Adrenal gland (tissue), 12 donors: Measurements from ENCODE around the gene DYSF. TPM values are rescaled to one million over a fixed set of nuclear protein-coding genes. Genes with fewer than 3 reads are reported as not detected.

ENCODE experiments used
- DNase-seq, 7 donors: peaks; one replicate each; pipeline ENCODE4 v3.0.0-alpha.2; 2019 to 2020
- H3K27ac ChIP-seq, 5 donors: fragments of 200-600 bp; sonication (generic) in 4 of 5; 1 replicate in 3 of 5; 2 replicates in 2 of 5; pipeline versions ENCODE4 v1.5.1 to v1.8.0; 2016 to 2020; ENCODE audit warnings: mild to moderate bottlenecking in 1 of 5
- H3K27me3 ChIP-seq: fragments of 200-600 bp; 2 replicates; pipeline ENCODE4 v1.8.0; 2021
- H3K36me3 ChIP-seq, 2 donors: fragments of 200-600 bp; replicated peaks in 1 of 2; 1 replicate in 1 of 2; 2 replicates in 1 of 2; pipeline versions ENCODE4 v1.5.1 to v1.8.0; 2018 to 2022
- H3K4me1 ChIP-seq, 2 donors: fragments of 200-600 bp; replicated peaks in 1 of 2; 1 replicate in 1 of 2; 2 replicates in 1 of 2; pipeline versions ENCODE4 v1.5.1 to v1.8.0; 2018 to 2021
- H3K4me3 ChIP-seq, 4 donors: fragments of 200-600 bp; sonication (generic) in 3 of 4; one replicate each; pipeline ENCODE4 v1.5.1; 2016 to 2018
- H3K9me3 ChIP-seq, 3 donors: fragments of 200-600 bp; sonication (generic) in 1 of 3; replicated peaks in 1 of 3; 1 replicate in 2 of 3; 2 replicates in 1 of 3; pipeline versions ENCODE4 v1.5.1 to v1.8.0; 2016 to 2021
- POLR2A ChIP-seq, 2 donors: fragments of 450-650 bp; IDR thresholded peaks; one replicate each; pipeline ENCODE4 v1.6.1; 2017; ENCODE audit warnings: antibody characterized with exemption in 2 of 2, mild to moderate bottlenecking in 2 of 2, moderate library complexity in 1 of 2
- WGBS, 4 donors: extraction: QIAGEN DNeasy Blood & Tissue Kit in 2 of 4; methylation state at CpG; one replicate each; pipeline versions ENCODE4 v1.1.5 to v1.1.7; 2013 to 2017; 5-methylcytosine and 5-hydroxymethylcytosine counted together
- intact Hi-C, 2 donors: fragments of 100-400 bp; cut with DNase I; formaldehyde crosslinking; loops; one replicate each; pipeline versions ENCODE4 v1.14.1 to v1.15.0; 2022 to 2023
- polyA plus RNA-seq, 3 donors: library from polyadenylated mRNA; stranded (reverse); fragments of 200-250 nt in 2 of 3; fragments of 350-450 nt in 1 of 3; fragmentation: Illumina TruSeq in 1 of 3; extraction: RNeasy Lipid Tissue Mini Kit (QIAGEN cat#74804) in 1 of 3; gene quantifications; one replicate each; pipeline ENCODE4 v1.2.3, GENCODE V29; 2013 to 2014
- total RNA-seq, 9 donors: library from RNA; depleted of rRNA in 4 of 9; stranded (reverse); fragments of >200 nt in 4 of 9; fragments of 120-200 nt in 1 of 9; fragmentation: NEBNext Ultra II Directional in 1 of 9; extraction: Animal tissue kit (Norgen Biotek cat#: 25700) in 1 of 9; gene quantifications; one replicate each; pipeline versions ENCODE4 v1.1.0 to v1.2.4, GENCODE V29; 2013 to 2023
- TF ChIP-seq, protein P1 (sequence below), 6 experiments: fragments of 450-650 bp in 4 of 6; fragments of 200-600 bp in 2 of 6; sonication (generic) in 1 of 6; IDR thresholded peaks; 1 replicate in 5 of 6; 2 replicates in 1 of 6; pipeline versions ENCODE4 v1.5.1 to v1.8.0; 2016 to 2021; ENCODE audit warnings: antibody characterized with exemption in 6 of 6, mild to moderate bottlenecking in 2 of 6, moderate library complexity in 1 of 6
- donor health status: healthy with polysubstance abuse.
- donor health status: Bipolar disorder and iron deficiency.
- donor health status: DM: yes; HTN: yes; CAD: no.
- donor health status: DM: no; HTN: no; CAD: no.
- donor health status: DM: no; HTN: no; CAD: no.
- donor health status: DM: yes; HTN: yes; CAD: no.

Gene DYSF
- total and polyA plus RNA-seq, 12 donors: 3.2 to 22.4 (median 15.3) TPM

DNA sequence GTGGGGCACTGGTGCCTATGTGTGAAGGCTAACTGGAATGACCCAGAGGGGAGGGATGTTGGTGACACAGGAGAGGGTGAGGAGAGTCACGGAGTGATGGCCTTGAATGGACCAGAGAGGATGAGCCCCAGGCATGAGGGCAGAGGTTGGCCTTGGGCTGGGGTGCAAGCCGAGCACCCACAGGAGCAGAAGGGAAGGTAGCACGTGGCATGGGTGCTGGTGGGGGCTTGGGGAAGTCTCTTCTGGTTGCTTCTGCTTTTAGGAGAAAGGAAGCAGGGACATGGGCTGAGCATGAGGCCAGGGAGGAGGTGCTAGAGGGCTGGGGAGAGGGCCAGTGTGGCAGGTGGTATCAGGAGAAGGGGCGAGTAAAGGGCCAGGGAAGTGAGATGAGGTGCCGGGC, 183.8 kb downstream of the DYSF start:
- WGBS, 4 donors: 61 to 72% (median 68%) methylated on average over 5 of the region's 5 CpGs
- H3K4me3 ChIP-seq: no peak overlapping the region
- no peaks in the 10 kb centered on the region for H3K36me3 ChIP-seq
- peaks cover 0 to 10% of the 10 kb centered on the region in 2 donors for H3K4me1 ChIP-seq
- no peak for DNase-seq
- H3K9me3 ChIP-seq: no peaks in the 10 kb centered on the region
- no peak overlapping the region for H3K27ac ChIP-seq
- intact Hi-C loops: no loop called here
- no peaks in the 10 kb centered on the region for H3K27me3 ChIP-seq
- TF ChIP-seq, protein P1, sequence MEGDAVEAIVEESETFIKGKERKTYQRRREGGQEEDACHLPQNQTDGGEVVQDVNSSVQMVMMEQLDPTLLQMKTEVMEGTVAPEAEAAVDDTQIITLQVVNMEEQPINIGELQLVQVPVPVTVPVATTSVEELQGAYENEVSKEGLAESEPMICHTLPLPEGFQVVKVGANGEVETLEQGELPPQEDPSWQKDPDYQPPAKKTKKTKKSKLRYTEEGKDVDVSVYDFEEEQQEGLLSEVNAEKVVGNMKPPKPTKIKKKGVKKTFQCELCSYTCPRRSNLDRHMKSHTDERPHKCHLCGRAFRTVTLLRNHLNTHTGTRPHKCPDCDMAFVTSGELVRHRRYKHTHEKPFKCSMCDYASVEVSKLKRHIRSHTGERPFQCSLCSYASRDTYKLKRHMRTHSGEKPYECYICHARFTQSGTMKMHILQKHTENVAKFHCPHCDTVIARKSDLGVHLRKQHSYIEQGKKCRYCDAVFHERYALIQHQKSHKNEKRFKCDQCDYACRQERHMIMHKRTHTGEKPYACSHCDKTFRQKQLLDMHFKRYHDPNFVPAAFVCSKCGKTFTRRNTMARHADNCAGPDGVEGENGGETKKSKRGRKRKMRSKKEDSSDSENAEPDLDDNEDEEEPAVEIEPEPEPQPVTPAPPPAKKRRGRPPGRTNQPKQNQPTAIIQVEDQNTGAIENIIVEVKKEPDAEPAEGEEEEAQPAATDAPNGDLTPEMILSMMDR (IDR thresholded peaks at IDR 0.05): no peak
- no peak for TF ChIP-seq POLR2A (IDR thresholded peaks at IDR 0.05)

- Histone ChIP-seq H3K4me3 (no peak overlapping the region), H3K27me3 (no peaks in the 10 kb centered on the region), H3K36me3 (no peaks in the 10 kb centered on the region), H3K9me3 (no peaks in the 10 kb centered on the region), H3K27ac (no peak overlapping the region), H3K4me1 (peaks cover 0 to 10% of the 10 kb centered on the region in 2 donors)
- WGBS, 4 donors: 58 to 74% (median 66%) methylated on average over 4 of the region's 4 CpGs
- no peak for DNase-seq
- no peak for TF ChIP-seq POLR2A (IDR thresholded peaks at IDR 0.05)
- TF ChIP-seq, protein P1 (IDR thresholded peaks at IDR 0.05): no peak
- intact Hi-C loops: no loop called here
These were observed 184.4 kb downstream of the DYSF start for GRCh38 chr2:71637736-71638135.

GRCh38 chr2:71639735-71640134, 186.4 kb downstream of the DYSF start:
- WGBS, 4 donors: 84 to 89% (median 88%) methylated on average over 4 of the region's 4 CpGs
- no peak for DNase-seq
- TF ChIP-seq POLR2A (IDR thresholded peaks at IDR 0.05): no peak
- TF ChIP-seq, protein P1 (IDR thresholded peaks at IDR 0.05): no peak
- H3K27ac ChIP-seq: no peak overlapping the region
- intact Hi-C loops: no loop called here
- no peak overlapping the region for H3K4me3 ChIP-seq
- peaks cover 0 to 10% of the 10 kb centered on the region in 2 donors for H3K4me1 ChIP-seq
- H3K9me3 ChIP-seq: no peaks in the 10 kb centered on the region
- no peaks in the 10 kb centered on the region for H3K36me3 ChIP-seq
- no peaks in the 10 kb centered on the region for H3K27me3 ChIP-seq

DNA sequence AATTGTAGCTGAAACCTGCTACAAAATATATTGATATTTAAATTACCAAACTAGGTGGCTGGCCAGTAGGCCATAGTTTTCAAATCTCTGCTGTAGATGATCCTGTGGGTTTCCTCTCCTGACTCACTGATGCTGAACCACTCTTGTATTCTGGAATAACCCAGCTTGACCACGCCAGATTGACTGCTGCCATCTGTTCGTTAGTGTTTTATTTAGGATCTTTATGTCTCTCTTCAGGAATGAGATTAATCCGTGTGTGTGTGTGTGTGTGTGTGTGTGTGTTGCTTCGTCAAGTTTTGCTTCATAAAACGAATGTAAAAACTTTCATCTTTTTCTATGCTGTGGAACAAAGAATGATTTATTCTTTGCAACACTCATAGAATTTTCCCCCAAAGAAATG, 187.1 kb downstream of the DYSF start:
- H3K36me3 ChIP-seq: no peaks in the 10 kb centered on the region
- TF ChIP-seq POLR2A (IDR thresholded peaks at IDR 0.05): no peak
- TF ChIP-seq, protein P1 (IDR thresholded peaks at IDR 0.05): no peak
- peaks cover 0 to 10% of the 10 kb centered on the region in 2 donors for H3K4me1 ChIP-seq
- DNase-seq: no peak
- intact Hi-C loops: no loop called here
- no peaks in the 10 kb centered on the region for H3K27me3 ChIP-seq
- no peak overlapping the region for H3K4me3 ChIP-seq
- no peak overlapping the region for H3K27ac ChIP-seq
- no peaks in the 10 kb centered on the region for H3K9me3 ChIP-seq
- WGBS, 4 donors: 82 to 91% (median 88%) methylated on average over 5 of the region's 5 CpGs
